ENCODE measurements around the gene TMEM259. TPM values are rescaled to one million over a fixed set of nuclear protein-coding genes. Genes with fewer than 3 reads are reported as not detected.

Gene TMEM259
- total and polyA plus RNA-seq, 2 of the 8 experiments (the other 6 are each of a cell fraction or from before 2014, with no cell fraction given), result 140 to 243 TPM

GRCh38 chr19:970695-971094, 50.2 kb downstream of the TMEM259 start (continued):
- TF ChIP-seq ATF2 (IDR thresholded peaks at IDR 0.05; ENCODE audit: low read length) (no peak), MAX (IDR thresholded peaks at IDR 0.05) (no peak), SAP30 (IDR thresholded peaks at IDR 0.05; ENCODE audit: insufficient read depth, insufficient replicate concordance, low read length) (no peak), HDAC6 (IDR thresholded peaks at IDR 0.05; ENCODE audit: low read depth, low read length) (no peak), EZH2 (IDR thresholded peaks at IDR 0.05; ENCODE audit: low read depth, low read length, severe bottlenecking) (no peak), NANOG (IDR thresholded peaks at IDR 0.05; ENCODE audit: insufficient read depth, low read depth, low read length, poor library complexity, severe bottlenecking) (no peak), KDM5A (IDR thresholded peaks at IDR 0.05; ENCODE audit: low read length) (no peak), GABPA (IDR thresholded peaks at IDR 0.05; ENCODE audit: borderline replicate concordance, insufficient read depth, low read length) (no peak), RAD21 (IDR thresholded peaks at IDR 0.05 in 1 of 2, conservative IDR thresholded peaks at IDR 0.05 in 1 of 2; ENCODE audit: low read depth in 2 of 2, low read length in 2 of 2) (peak; percentile 46 to 63), SIRT6 (IDR thresholded peaks at IDR 0.05; ENCODE audit: low read length) (no peak), SP1 (IDR thresholded peaks at IDR 0.05; ENCODE audit: low read depth, low read length) (no peak)

All from H1 (cell line).